ENCODE data around the gene ZDHHC21. TPM values are rescaled to one million over a fixed set of nuclear protein-coding genes. Genes with fewer than 3 reads are reported as not detected.

Gene ZDHHC21
- total RNA-seq, 4 donors from 2014 or later: 13.3 to 46.2 (median 18.9) TPM

- Histone ChIP-seq H3K27me3 (no peaks in the 10 kb centered on the region), H3K27ac (no peak overlapping the region), H3K4me1 (no peaks in the 10 kb centered on the region), H3K9me3 (no peaks in the 10 kb centered on the region), H3K4me3 (no peak overlapping the region), H3K36me3 (no peaks in the 10 kb centered on the region)
- DNase-seq: no peak
- intact Hi-C loops (cut with DNase I): no loop called here
- WGBS, 2 donors: 22 to 50% methylated on average over 1 of the region's 1 CpG
- no peak for TF ChIP-seq POLR2A (IDR thresholded peaks at IDR 0.05)
- TF ChIP-seq CTCF (IDR thresholded peaks at IDR 0.05): no peak
These were observed 119.1 kb downstream of the ZDHHC21 start for GRCh38 chr9:14574173-14574572.

DNA sequence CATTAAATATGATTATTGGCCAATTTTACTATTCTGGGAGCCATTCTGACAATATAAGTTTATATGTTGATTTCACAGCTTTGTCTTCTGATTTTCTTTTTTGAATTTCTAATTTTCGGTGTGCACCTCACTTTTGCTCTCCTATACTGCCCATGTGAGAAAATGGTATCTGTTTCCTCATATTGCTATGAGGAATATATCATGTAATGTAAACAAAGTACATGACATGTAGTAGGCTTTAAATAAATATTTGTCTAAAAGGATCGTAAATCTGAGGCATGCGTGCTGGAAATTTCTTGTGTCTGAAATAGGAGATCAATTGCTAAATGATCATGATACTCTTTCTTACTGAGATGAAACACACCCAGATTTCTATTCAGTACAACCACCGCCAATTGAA, 119.9 kb downstream of the ZDHHC21 start:
- WGBS, 2 donors: 54 to 57% methylated on average over 4 of the region's 4 CpGs
- no peaks in the 10 kb centered on the region for H3K9me3 ChIP-seq
- intact Hi-C loops (cut with DNase I): no loop called here

DNA sequence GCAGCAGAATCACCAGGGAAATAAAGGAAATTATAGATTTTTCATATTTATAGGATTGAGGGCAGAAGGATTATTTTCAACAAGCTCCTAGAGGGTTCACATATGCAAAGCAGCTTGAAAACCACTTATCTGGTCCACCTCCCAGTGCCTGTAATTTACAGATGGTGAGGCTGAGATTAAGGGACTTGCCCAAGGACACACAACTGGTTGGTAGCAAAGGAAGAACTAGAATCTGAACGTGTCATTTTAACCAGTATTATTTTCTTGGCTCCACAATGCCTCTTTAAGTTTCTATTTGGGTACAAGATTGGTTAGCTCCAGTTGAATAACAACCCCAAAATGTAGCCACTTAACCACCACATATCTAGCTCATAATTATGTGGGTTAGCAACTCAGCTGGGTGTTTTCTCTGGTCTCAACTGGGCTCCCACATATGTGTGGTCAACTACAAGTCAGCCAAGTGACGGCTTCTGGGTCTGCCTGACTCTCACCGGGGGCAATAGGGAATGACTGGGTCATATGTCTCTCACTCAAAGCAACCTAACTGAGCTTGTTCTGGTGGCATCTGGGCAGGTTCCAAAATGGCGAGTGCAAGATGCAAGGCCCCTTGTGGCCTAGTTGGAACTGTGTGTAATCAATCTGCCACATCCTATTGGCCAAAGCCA, 127.7 kb downstream of the ZDHHC21 start:
- Histone ChIP-seq H3K4me3 (no peak overlapping the region), H3K4me1 (no peaks in the 10 kb centered on the region), H3K27ac (no peak overlapping the region), H3K36me3 (no peaks in the 10 kb centered on the region), H3K9me3 (no peaks in the 10 kb centered on the region), H3K27me3 (no peaks in the 10 kb centered on the region)
- DNase-seq: no peak
- 66% methylated on average over 4 of the region's 4 CpGs for WGBS, 2 donors
- intact Hi-C loops (cut with DNase I): no loop called here
- no peak for TF ChIP-seq POLR2A (IDR thresholded peaks at IDR 0.05)
- no peak for TF ChIP-seq CTCF (IDR thresholded peaks at IDR 0.05)

More for the DNA sequence above, 119.9 kb downstream of the ZDHHC21 start:
- no peak overlapping the region for H3K4me3 ChIP-seq
- H3K27me3 ChIP-seq: no peaks in the 10 kb centered on the region
- no peak for DNase-seq
- H3K27ac ChIP-seq: no peak overlapping the region
- H3K4me1 ChIP-seq: no peaks in the 10 kb centered on the region
- TF ChIP-seq CTCF (IDR thresholded peaks at IDR 0.05) (no peak), POLR2A (IDR thresholded peaks at IDR 0.05) (no peak)
- H3K36me3 ChIP-seq: no peaks in the 10 kb centered on the region

GRCh38 chr9:14563902-14564624, 129.2 kb downstream of the ZDHHC21 start:
- H3K36me3 ChIP-seq: no peaks in the 10 kb centered on the region
- H3K4me3 ChIP-seq: no peak overlapping the region
- DNase-seq: no peak
- H3K27me3 ChIP-seq: no peaks in the 10 kb centered on the region
- H3K27ac ChIP-seq: no peak overlapping the region
- no peaks in the 10 kb centered on the region for H3K9me3 ChIP-seq
- 71 to 87% methylated on average over 9 of the region's 9 CpGs for WGBS, 2 donors
- H3K4me1 ChIP-seq: no peaks in the 10 kb centered on the region
- no peak for TF ChIP-seq CTCF (IDR thresholded peaks at IDR 0.05)
- TF ChIP-seq POLR2A (IDR thresholded peaks at IDR 0.05): no peak
- intact Hi-C loops (cut with DNase I): no loop called here

DNA sequence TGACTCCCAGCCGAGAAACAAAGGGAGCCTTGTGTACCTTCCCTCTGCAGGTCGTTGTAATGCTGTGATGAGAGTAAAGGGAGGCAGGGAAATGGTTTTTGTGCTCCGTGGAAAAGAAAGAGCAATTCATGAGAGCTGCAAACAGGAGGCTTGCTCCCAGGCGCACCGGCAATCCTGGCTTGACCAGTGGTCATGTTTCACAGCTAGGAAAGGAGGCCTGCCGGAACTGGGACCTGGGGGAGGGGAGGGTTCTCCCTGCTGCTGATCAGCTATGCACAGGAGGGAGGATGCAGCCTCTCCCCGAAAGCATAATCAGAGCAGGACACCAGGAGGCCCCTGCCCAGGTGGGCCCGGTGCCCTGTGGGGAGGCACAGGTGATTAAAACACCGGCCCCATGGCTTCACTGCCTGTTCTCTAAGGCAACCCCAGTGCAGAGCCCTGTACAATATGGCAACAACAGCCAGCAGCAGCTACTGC, 131.3 kb downstream of the ZDHHC21 start:
- H3K9me3 ChIP-seq: no peaks in the 10 kb centered on the region
- intact Hi-C loops (cut with DNase I): no loop called here
- H3K36me3 ChIP-seq: no peaks in the 10 kb centered on the region
- H3K27me3 ChIP-seq: no peaks in the 10 kb centered on the region
- H3K27ac ChIP-seq: no peak overlapping the region
- no peak overlapping the region for H3K4me3 ChIP-seq
- DNase-seq: no peak
- no peaks in the 10 kb centered on the region for H3K4me1 ChIP-seq
- WGBS, 2 donors: 44 to 46% methylated on average over 6 to 7 of the region's 9 CpGs
- TF ChIP-seq POLR2A (IDR thresholded peaks at IDR 0.05): no peak
- no peak for TF ChIP-seq CTCF (IDR thresholded peaks at IDR 0.05)
